KMS-11 (cell line): ENCODE data around the gene GNAZ.

Source experiments
- H2AFZ ChIP-seq: fragments of 200-600 bp; sonication (generic); 2 replicates; pipeline ENCODE4 v1.6.1; 2016; ENCODE audit warnings: antibody characterized with exemption, mixed run types, low read depth
- H3K27ac ChIP-seq: fragments of 200-600 bp; sonication (generic); 2 replicates; pipeline ENCODE4 v1.6.1; 2016; ENCODE audit warnings: mild to moderate bottlenecking, mixed run types
- H3K27me3 ChIP-seq: fragments of 200-600 bp; sonication (generic); 2 replicates; pipeline ENCODE4 v1.6.1; 2017; ENCODE audit warnings: mild to moderate bottlenecking, low read depth, mixed run types, moderate library complexity; ENCODE audit not compliant: insufficient read depth
- H3K36me3 ChIP-seq: fragments of 200-600 bp; sonication (generic); 2 replicates; pipeline ENCODE4 v1.6.1; 2017; ENCODE audit warnings: mild to moderate bottlenecking, mixed run types; ENCODE audit not compliant: insufficient read depth
- H3K4me1 ChIP-seq: fragments of 200-600 bp; sonication (generic); 2 replicates; pipeline ENCODE4 v1.6.1; 2016; ENCODE audit warnings: mild to moderate bottlenecking, low read depth, mixed run types; ENCODE audit not compliant: poor library complexity, severe bottlenecking
- H3K4me2 ChIP-seq: fragments of 200-600 bp; sonication (generic); 2 replicates; pipeline ENCODE4 v1.7.0; 2016; ENCODE audit warnings: mild to moderate bottlenecking, mixed run types
- H3K4me3 ChIP-seq: fragments of 200-600 bp; sonication (generic); IDR thresholded peaks from 2 replicates; pipeline ENCODE4 v1.6.1; 2017; ENCODE audit warnings: low read depth, low read length, mixed read lengths; ENCODE audit not compliant: insufficient read depth
- H3K79me2 ChIP-seq: fragments of 200-600 bp; sonication (generic); 2 replicates; pipeline ENCODE4 v1.6.1; 2016; ENCODE audit warnings: low read depth, mixed run types; ENCODE audit not compliant: insufficient read depth
- H3K9ac ChIP-seq: fragments of 200-600 bp; sonication (generic); 2 replicates; pipeline ENCODE4 v1.6.1; 2016; ENCODE audit warnings: mild to moderate bottlenecking, mixed run types
- H4K20me1 ChIP-seq: fragments of 200-600 bp; sonication (generic); 2 replicates; pipeline ENCODE4 v1.6.1; 2016; ENCODE audit warnings: mild to moderate bottlenecking, mixed run types; ENCODE audit not compliant: insufficient read depth
- TF ChIP-seq, protein P1 (sequence below): fragments of 200-600 bp; sonication (generic); conservative IDR thresholded peaks from 2 replicates; pipeline ENCODE4 v1.6.1; 2017; ENCODE audit warnings: low read depth, mild to moderate bottlenecking, antibody characterized with exemption, low read length, moderate library complexity, mixed read lengths

The GNAZ gene

DNA sequence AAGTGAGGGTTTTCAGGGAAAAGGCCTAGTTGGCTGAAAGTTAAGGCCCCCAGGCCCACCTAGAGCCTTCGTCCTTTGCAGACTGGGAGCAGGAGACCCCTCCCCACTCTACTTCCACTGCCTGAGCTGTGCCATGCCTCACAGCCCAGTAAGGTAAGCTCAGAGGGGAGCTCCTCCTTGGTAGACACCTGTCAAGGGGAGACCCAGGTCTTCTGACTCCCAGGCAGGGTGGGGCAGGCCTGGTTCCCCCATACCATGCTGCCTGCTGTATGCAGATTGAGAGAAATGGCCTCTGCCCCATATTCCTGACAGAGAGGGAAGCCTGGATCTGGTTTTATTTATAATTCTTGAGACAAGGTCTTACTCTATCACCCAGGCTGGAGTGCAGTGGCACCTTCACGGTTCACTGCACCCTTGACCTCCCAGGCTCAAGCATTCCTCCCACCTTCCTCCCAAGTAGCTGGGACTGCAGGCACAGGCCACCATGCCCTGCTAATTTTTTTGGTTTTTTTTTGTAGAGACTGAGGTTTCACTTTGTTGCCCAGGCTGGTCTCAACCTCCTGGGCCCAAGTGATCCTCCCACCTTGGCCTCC, 75.7 kb downstream of the GNAZ start:
- H3K4me2 ChIP-seq: peak overlapping the region; percentile 71
- H3K27ac ChIP-seq: peak overlapping the region; percentile 58
- H3K9ac ChIP-seq: peak overlapping the region; percentile 78

DNA sequence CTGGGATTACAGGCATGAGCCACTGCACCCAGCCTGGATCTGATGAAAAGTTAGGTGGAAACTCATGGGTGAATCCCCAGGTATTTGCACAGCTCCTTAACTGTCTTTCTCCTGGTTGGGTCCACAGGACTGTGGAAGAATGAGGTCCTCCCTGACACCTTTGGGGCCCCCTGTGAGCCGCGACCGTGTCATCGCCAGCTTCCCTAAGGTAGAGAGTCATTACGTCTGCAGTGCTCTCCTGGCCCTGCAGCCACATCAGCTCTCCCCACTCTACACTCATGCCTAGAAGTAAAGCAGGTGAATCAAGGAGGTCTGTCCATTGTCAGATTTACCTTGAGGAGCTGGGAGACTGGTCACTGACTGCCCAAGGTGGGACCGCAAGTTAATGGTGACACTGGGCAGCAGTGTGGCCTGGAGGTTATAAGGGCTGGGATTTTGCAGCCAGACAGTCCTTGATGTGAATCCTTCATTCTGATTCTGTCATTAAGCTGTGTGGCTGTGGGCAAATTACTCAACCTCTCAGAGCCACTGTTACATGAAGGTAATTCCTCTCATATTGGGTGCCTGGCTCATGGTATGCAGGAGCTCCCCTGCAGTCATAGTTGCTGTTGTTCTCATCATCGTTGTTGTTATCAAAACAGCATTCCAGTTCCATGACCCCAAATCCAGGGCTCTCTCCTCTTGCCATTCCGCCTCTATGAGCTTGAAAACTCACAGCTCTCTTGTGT, 76.3 kb downstream of the GNAZ start:
- Histone ChIP-seq H3K36me3 (no peaks in the 10 kb centered on the region), H3K79me2 (no peaks in the 10 kb centered on the region), H4K20me1 (no peaks in the 10 kb centered on the region), H3K4me2 (peak overlapping the region; percentile 71; the same call in 1 of the 2 replicates), H2AFZ (no peak overlapping the region), H3K4me1 (peaks cover 47% of the 10 kb centered on the region), H3K4me3 (no peak overlapping the region), H3K27me3 (no peaks in the 10 kb centered on the region), H3K9ac (no peak overlapping the region), H3K27ac (no peak overlapping the region)
- TF ChIP-seq, protein P1, sequence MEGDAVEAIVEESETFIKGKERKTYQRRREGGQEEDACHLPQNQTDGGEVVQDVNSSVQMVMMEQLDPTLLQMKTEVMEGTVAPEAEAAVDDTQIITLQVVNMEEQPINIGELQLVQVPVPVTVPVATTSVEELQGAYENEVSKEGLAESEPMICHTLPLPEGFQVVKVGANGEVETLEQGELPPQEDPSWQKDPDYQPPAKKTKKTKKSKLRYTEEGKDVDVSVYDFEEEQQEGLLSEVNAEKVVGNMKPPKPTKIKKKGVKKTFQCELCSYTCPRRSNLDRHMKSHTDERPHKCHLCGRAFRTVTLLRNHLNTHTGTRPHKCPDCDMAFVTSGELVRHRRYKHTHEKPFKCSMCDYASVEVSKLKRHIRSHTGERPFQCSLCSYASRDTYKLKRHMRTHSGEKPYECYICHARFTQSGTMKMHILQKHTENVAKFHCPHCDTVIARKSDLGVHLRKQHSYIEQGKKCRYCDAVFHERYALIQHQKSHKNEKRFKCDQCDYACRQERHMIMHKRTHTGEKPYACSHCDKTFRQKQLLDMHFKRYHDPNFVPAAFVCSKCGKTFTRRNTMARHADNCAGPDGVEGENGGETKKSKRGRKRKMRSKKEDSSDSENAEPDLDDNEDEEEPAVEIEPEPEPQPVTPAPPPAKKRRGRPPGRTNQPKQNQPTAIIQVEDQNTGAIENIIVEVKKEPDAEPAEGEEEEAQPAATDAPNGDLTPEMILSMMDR: no peak

More for the DNA sequence above, 75.7 kb downstream of the GNAZ start:
- H3K79me2 ChIP-seq: no peaks in the 10 kb centered on the region
- H3K36me3 ChIP-seq: no peaks in the 10 kb centered on the region
- TF ChIP-seq, protein P1: no peak
- no peaks in the 10 kb centered on the region for H3K27me3 ChIP-seq
- peak overlapping the region; percentile 71; the same call in 1 of the 2 replicates for H2AFZ ChIP-seq
- peaks cover 53% of the 10 kb centered on the region for H3K4me1 ChIP-seq
- H3K4me3 ChIP-seq: no peak overlapping the region
- no peaks in the 10 kb centered on the region for H4K20me1 ChIP-seq

DNA sequence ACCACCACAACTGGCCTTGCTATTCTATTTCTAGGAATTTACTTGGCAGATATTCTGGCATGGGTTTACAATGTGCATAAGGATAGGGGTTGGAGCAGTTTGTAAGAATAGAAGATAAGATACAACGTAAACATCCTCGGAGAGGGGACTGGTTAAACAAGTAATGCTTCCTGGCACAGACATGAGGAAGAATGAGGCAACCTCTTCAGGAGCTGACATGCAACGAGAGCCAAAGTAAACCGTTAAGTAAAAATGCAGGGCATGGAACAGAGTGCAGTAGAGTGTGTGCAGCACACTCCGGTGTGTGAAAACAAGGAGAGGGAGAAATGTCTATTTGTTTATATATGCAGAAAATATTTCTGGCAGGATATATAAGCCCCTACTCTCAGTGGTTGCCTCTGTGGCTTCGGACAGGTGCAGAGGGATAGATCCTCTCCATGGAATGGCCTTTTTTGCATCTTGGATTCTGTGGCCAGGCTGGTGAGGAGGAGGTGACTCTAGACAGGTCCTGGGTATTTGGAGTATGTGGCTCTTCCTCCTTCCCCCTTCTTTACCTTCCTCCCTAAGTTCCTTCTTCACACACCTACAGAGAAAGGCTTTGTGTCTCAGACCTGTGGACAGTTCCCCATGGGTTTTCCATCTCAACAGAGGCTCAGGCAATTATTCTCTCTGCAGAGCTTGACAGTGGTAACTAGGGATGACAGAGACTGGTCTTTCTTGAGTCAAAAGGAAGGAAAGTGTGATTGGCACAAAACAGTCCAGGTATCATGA, 77.5 kb downstream of the GNAZ start:
- Histone ChIP-seq H3K4me2 (no peak overlapping the region), H4K20me1 (no peaks in the 10 kb centered on the region), H3K27me3 (no peaks in the 10 kb centered on the region), H2AFZ (no peak overlapping the region), H3K4me1 (peaks cover 37% of the 10 kb centered on the region), H3K36me3 (no peaks in the 10 kb centered on the region), H3K27ac (no peak overlapping the region), H3K79me2 (no peaks in the 10 kb centered on the region), H3K4me3 (no peak overlapping the region), H3K9ac (no peak overlapping the region)
- TF ChIP-seq, protein P1: no peak

DNA sequence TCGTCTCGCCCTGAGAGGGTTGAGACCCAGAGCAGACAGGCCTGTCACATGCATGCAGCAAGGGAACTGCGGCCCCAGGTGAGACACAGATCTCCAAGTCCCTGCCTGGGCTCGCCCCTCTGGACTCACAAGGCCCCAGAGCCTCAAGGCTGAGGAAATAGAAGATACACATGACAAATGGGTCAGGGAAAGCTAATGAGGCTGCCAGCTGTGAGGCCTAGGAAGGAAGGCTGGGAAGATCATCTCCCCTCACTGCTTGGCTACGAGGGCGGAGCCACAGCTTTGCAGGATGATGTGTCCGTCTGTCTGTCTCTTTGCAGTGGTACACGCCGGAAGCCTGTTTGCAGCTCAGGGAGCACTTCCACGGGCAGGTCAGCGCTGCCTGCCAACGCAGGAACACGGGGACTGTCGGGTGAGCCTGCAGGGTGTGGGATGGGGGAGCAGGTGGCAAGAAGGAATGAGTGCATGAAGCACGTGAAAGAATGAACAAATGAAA, 79.5 kb downstream of the GNAZ start:
- Histone ChIP-seq H3K4me3 (no peak overlapping the region), H3K27ac (no peak overlapping the region), H3K4me1 (peaks cover 21% of the 10 kb centered on the region), H2AFZ (no peak overlapping the region), H3K36me3 (no peaks in the 10 kb centered on the region), H3K27me3 (no peaks in the 10 kb centered on the region), H3K9ac (no peak overlapping the region), H3K4me2 (no peak overlapping the region), H4K20me1 (no peaks in the 10 kb centered on the region), H3K79me2 (no peaks in the 10 kb centered on the region)
- TF ChIP-seq, protein P1: no peak
